HepG2 (cell line): ENCODE data around the gene VARS2. TPM values are rescaled to one million over a fixed set of nuclear protein-coding genes. Genes with fewer than 3 reads are reported as not detected.

ENCODE experiments used
- ATF1 ChIP-seq: IDR thresholded peaks from 2 replicates; pipeline ENCODE4 v1.6.1; 2016; ENCODE audit warnings: mild to moderate bottlenecking, control low read depth
- CHD4 ChIP-seq: fragments of 200-600 bp; sonication (generic); IDR thresholded peaks from 2 replicates; pipeline ENCODE4 v1.7.0; 2017; ENCODE audit warnings: mild to moderate bottlenecking, low read length, borderline replicate concordance
- EHMT2 ChIP-seq: fragments of 200-600 bp; sonication (generic); IDR thresholded peaks from 2 replicates; pipeline ENCODE4 v1.7.0; 2017; ENCODE audit warnings: antibody characterized with exemption, low read depth, low read length, borderline replicate concordance
- GZF1 ChIP-seq: sonication (generic); formaldehyde crosslinking; IDR thresholded peaks from 2 replicates; pipeline ENCODE4 v1.5.1; 2020; ENCODE audit warnings: mild to moderate bottlenecking, missing genetic modification reagents
- HMGXB3 ChIP-seq: sonication (generic); formaldehyde crosslinking; IDR thresholded peaks from 2 replicates; pipeline ENCODE4 v1.4.0; 2020; ENCODE audit warnings: missing genetic modification reagents, borderline replicate concordance
- ISX ChIP-seq: sonication (generic); formaldehyde crosslinking; conservative IDR thresholded peaks from 2 replicates; pipeline ENCODE4 v1.5.0; 2020; ENCODE audit warnings: missing genetic modification reagents
- MIER2 ChIP-seq: IDR thresholded peaks from 2 replicates; pipeline ENCODE4 v1.6.1; 2016; ENCODE audit warnings: missing biosample characterization, missing genetic modification reagents
- PHB2 ChIP-seq: fragments of 450-650 bp; IDR thresholded peaks from 2 replicates; pipeline ENCODE4 v1.6.1; 2018; ENCODE audit not compliant: partially characterized antibody
- RORA ChIP-seq: sonication (generic); formaldehyde crosslinking; IDR thresholded peaks from 2 replicates; pipeline ENCODE4 v1.5.0; 2020; ENCODE audit warnings: mild to moderate bottlenecking, missing genetic modification reagents, moderate library complexity
- SAFB2 ChIP-seq: sonication (generic); formaldehyde crosslinking; IDR thresholded peaks from 2 replicates; pipeline ENCODE4 v1.5.1; 2020; ENCODE audit warnings: missing genetic modification reagents, low read depth, mild to moderate bottlenecking, borderline replicate concordance
- SIX1 ChIP-seq: sonication (generic); formaldehyde crosslinking; IDR thresholded peaks from 2 replicates; pipeline ENCODE4 v1.4.0; 2020; ENCODE audit warnings: missing genetic modification reagents, borderline replicate concordance
- YY1 ChIP-seq: IDR thresholded peaks from 2 replicates; pipeline ENCODE4 v1.6.1; 2011; ENCODE audit warnings: low read length, low read depth, moderate library complexity, mild to moderate bottlenecking; ENCODE audit not compliant: insufficient read depth, insufficient replicate concordance
- ZC3H4 ChIP-seq: sonication (generic); formaldehyde crosslinking; IDR thresholded peaks from 2 replicates; pipeline ENCODE4 v1.4.0; 2020; ENCODE audit warnings: missing genetic modification reagents, borderline replicate concordance
- ZFP82 ChIP-seq: sonication (generic); formaldehyde crosslinking; IDR thresholded peaks from 2 replicates; pipeline ENCODE4 v1.5.1; 2020; ENCODE audit warnings: mild to moderate bottlenecking, missing genetic modification reagents, borderline replicate concordance
- ZNF432 ChIP-seq: sonication (generic); formaldehyde crosslinking; IDR thresholded peaks from 2 replicates; pipeline ENCODE4 v1.5.0; 2020; ENCODE audit warnings: missing genetic modification reagents, mild to moderate bottlenecking, borderline replicate concordance
- ZNF530 ChIP-seq: sonication (generic); formaldehyde crosslinking; IDR thresholded peaks from 2 replicates; pipeline ENCODE4 v1.5.0; 2020; ENCODE audit warnings: low read depth, mild to moderate bottlenecking, missing genetic modification reagents
- ZNF598 ChIP-seq: sonication (generic); formaldehyde crosslinking; IDR thresholded peaks from 2 replicates; pipeline ENCODE4 v1.5.1; 2020; ENCODE audit warnings: mild to moderate bottlenecking, missing genetic modification reagents, borderline replicate concordance
- ZNF678 ChIP-seq: sonication (generic); formaldehyde crosslinking; IDR thresholded peaks from 2 replicates; pipeline ENCODE4 v1.4.0; 2020; ENCODE audit warnings: mild to moderate bottlenecking, missing genetic modification reagents
- ZNF710 ChIP-seq: sonication (generic); formaldehyde crosslinking; IDR thresholded peaks from 2 replicates; pipeline ENCODE4 v1.5.0; 2020; ENCODE audit warnings: mild to moderate bottlenecking, missing genetic modification reagents, borderline replicate concordance
- ZNF766 ChIP-seq: sonication (generic); formaldehyde crosslinking; IDR thresholded peaks from 2 replicates; pipeline ENCODE4 v1.5.0; 2020; ENCODE audit warnings: missing genetic modification reagents, borderline replicate concordance
- polyA plus RNA-seq, 8 experiments: library from polyadenylated mRNA; depleted of rRNA in 3 of 8; stranded (reverse) in 7 of 8; unstranded in 1 of 8; fragments of >200 nt; fragmentation: Illumina TruSeq in 4 of 8; extraction: Trizol in 4 of 8; gene quantifications; 2 replicates each; pipeline versions ENCODE4 v1.2.1 to v1.2.3, GENCODE V29; 2011 to 2016; ENCODE audit warnings: low read depth in 4 of 8, missing spikeins in 1 of 8, mixed read lengths in 1 of 8; ENCODE audit not compliant: insufficient read depth in 1 of 8
- total RNA-seq, 5 experiments: library from RNA; depleted of rRNA; stranded (reverse); fragments of >200 nt; fragmentation: Illumina TruSeq; extraction: Trizol; gene quantifications; 2 replicates each; pipeline ENCODE4 v1.2.3, GENCODE V29; 2016; ENCODE audit warnings: low read depth in 1 of 5
- TF ChIP-seq, protein P1 (sequence below): sonication (generic); formaldehyde crosslinking; IDR thresholded peaks from 2 replicates; pipeline ENCODE4 v1.8.0; 2022; ENCODE audit warnings: mild to moderate bottlenecking, missing genetic modification reagents; ENCODE audit not compliant: insufficient replicate concordance

Gene VARS2
- total and polyA plus RNA-seq, 2 of the 13 experiments (the other 11 are each of a cell fraction or from before 2014, with no cell fraction given) = 61.8 to 71.8 TPM

DNA sequence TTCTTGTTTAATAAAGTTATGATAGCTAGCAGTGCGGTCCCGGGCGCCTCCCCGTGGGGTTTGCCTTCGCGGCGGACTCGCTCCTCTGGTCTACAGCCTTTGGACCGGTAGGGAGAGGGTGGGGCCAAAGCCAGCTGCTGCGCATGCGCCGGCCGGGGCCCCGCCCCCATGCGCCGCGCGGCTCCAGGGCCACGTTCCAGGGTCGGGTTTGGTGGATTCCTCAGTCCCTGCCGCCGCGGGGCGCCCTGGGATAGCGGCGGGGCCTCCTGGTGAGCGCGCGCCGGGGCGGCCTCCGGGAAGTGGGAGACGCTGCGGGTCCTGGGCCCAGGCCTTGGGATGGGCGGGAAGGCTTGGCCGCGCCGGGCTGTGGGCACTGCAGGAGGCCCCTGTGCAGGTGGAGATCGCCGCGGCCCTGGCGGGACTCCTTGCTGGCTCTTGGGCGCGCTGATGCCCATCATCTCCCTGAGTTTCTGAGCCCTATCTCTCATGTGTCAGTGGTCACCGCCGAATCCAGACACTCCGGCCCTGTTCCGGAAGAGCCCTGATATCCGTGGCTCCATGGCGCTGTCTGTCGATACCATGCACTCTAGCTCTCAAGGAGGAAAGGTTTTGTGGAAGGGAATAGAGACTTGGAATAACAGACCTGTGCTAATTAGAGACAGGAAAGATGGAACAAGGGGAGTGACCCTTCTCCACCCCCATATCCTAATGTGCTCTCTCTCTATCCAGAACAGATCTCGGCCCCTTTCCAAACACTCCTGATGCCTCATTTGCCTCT is at the start of gene VARS2 (continued):
- peak; percentile 68 for TF ChIP-seq HMGXB3 (CRISPR knock-in tag)
- TF ChIP-seq GZF1 (CRISPR knock-in tag) = peak; percentile 58; the same call in 1 of the 2 replicates
- TF ChIP-seq ZNF678 (CRISPR knock-in tag) = 0 out of 2 replicates have a peak, but pooled peaks have one; percentile 45
- TF ChIP-seq ZNF598 = peak; percentile 51; the same call in 1 of the 2 replicates
- TF ChIP-seq EHMT2 = no peak
- no peak for TF ChIP-seq RORA (CRISPR knock-in tag)
- peak; percentile 95 for TF ChIP-seq ZNF710 (CRISPR knock-in tag)
- peak; percentile 43; the same call in 1 of the 2 replicates for TF ChIP-seq MIER2
- peak; percentile 91; the same call in 1 of the 2 replicates for TF ChIP-seq ZFP82 (CRISPR knock-in tag)
- 0 out of 2 replicates have a peak, but pooled peaks have one; percentile 62 for TF ChIP-seq ZNF530 (CRISPR knock-in tag)
- no peak for TF ChIP-seq ISX (CRISPR knock-in tag)
- TF ChIP-seq CHD4 = no peak
- no peak for TF ChIP-seq ATF1 (CRISPR knock-in tag)
- TF ChIP-seq PHB2 = no peak
- TF ChIP-seq ZNF432 (CRISPR knock-in tag) = no peak
- TF ChIP-seq SAFB2 (CRISPR knock-in tag) = peak; percentile 73; the same call in 1 of the 2 replicates
- peak; percentile 0; the same call in 1 of the 2 replicates for TF ChIP-seq ZC3H4 (CRISPR knock-in tag)
- 0 out of 2 replicates have a peak, but pooled peaks have one; percentile 23 for TF ChIP-seq SIX1 (CRISPR knock-in tag)
- peak; percentile 78 for TF ChIP-seq YY1
- TF ChIP-seq ZNF766 = peak; percentile 98
- TF ChIP-seq, protein P1, sequence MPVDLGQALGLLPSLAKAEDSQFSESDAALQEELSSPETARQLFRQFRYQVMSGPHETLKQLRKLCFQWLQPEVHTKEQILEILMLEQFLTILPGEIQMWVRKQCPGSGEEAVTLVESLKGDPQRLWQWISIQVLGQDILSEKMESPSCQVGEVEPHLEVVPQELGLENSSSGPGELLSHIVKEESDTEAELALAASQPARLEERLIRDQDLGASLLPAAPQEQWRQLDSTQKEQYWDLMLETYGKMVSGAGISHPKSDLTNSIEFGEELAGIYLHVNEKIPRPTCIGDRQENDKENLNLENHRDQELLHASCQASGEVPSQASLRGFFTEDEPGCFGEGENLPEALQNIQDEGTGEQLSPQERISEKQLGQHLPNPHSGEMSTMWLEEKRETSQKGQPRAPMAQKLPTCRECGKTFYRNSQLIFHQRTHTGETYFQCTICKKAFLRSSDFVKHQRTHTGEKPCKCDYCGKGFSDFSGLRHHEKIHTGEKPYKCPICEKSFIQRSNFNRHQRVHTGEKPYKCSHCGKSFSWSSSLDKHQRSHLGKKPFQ (CRISPR knock-in tag) = no peak
